Midbrain (tissue), 1 donor: ENCODE data around the gene MEF2D.
A peak's percentile ranks its signal among the peaks of the same experiment; 100 is the strongest.

Experiments used
- DNase-seq: peaks from one replicate; lab custom pipeline; 2025; lab: John Stamatoyannopoulos, UW

The MEF2D gene

DNA sequence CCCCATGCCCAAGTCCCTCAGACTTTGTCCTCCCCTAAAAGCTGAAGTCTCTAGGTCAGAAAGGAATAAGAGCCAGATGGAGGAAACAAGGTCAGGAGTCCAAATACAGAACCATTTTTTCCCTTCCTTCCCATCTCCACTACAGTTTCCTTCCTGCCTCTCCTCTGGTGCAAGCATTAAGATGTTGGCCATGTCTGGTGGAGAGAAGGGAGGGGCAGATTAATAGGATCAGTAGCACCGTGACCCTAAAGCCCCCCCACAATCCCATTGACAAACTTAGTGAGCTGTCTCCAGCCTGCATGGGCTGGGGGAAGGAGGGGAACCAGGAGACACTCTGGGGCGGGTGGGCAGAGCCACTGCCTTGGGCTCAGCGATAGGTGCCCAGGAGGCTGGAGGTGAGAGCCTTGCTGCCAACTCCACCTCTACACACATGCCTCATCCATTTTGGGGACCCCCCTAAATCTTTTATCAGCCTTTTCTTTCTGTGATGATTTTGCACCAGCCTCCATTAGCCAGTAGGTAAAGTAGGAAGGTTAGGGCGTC, 71.8 kb downstream of the MEF2D start:
- DNase-seq: no peak

GRCh38 chr1:156427957-156428356, 72.6 kb downstream of the MEF2D start:
- DNase-seq: no peak

DNA sequence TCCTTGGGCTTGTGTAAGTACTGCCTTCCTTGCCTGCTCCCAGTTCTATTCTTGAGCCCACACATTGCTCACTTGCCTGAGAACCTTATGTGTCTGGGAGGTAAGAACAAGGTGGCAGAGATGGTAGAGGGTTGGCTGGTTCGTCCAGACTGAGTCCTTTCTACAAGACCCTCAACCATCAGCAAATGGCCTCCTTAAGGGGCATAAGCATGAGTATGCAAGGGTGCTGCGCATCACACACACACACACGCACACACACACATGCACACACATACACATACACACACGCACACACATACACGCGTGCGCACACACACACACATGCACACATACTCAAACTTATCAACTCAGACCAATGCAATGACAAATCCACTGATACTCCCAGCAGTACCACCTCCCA, 74.6 kb downstream of the MEF2D start:
- DNase-seq: no peak

- DNase-seq: no peak
Observed at GRCh38 chr1:156424806-156425432, 75.7 kb downstream of the MEF2D start.

DNA sequence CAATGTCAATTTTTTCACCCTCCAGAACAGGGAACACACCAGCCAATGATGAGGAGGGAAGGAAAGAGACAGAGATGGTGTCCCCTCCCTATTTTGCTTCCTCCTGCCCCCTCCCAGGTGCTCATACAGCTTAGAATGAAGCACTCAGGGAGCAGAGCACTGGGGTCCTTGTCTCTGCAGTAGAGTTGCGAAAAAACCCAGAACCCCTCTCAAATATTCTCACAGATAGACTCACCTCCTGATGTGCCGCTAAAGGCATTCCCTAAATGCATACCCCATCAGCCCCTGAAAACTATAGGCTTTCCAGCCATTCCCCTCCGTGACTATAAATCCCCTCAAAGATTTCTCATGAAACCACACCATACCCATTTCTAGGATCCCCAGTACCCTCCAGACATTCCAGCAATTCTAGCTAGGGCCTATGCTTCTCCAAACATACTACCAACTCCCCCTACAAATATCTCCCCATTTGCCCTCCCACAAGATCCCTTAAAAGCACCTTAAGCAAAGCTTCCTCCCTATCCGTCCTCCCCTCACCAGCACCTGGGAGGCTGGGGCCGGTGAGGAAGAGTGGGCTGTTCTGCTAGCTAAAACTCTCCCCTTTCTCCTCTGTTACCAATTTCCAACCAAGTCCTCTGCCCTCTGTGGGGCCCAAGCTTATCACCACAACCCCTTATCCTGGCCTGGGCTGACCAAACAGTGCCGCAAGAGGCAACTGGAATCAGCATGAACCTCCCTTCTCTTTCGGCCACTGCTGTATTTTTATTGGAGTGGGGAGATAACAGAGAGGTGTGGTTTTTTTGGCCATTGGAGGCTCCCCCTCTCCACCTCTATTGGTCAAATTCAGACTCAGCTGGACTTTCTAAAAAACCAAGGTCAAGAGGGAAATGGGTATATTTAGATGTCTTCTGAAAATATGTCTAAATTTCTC, 76.9 kb downstream of the MEF2D start:
- no peak for DNase-seq

- DNase-seq: no peak
Observed at GRCh38 chr1:156422602-156423091, 77.9 kb downstream of the MEF2D start.

DNA sequence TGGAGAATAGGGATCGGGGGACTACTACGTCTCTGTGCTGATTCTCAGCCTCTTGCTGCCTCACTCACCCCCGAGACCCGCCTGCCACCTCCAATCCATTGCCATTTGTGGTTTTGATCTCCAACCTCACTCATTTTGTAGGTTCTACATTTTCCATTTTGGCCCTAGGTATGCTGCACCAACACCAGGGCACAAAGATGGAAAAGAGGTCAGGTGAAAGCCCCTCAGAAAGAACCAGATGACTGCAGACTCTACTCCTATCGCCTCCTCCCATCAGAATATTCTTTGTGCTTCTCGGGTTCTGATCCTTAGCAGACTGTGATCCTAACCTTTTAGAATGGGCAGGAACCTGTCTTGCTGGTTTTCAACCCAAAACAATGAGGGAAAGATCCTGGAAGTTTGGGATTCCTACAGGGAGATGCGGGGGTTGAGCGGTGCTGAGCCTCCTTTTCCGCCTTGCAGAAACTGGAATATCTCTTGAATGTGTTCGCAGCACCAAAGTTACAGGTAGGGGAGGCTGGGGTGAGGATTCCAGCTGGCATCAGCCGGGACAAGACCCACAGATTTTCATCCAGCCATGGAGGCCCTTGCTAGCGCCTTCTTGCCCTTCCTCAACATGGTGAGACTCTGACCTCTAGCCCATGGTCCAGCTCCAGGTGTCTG, 78.5 kb downstream of the MEF2D start:
- no peak for DNase-seq

GRCh38 chr1:156421062-156421938, 79.3 kb downstream of the MEF2D start:
- DNase-seq: peak; percentile 93

DNA sequence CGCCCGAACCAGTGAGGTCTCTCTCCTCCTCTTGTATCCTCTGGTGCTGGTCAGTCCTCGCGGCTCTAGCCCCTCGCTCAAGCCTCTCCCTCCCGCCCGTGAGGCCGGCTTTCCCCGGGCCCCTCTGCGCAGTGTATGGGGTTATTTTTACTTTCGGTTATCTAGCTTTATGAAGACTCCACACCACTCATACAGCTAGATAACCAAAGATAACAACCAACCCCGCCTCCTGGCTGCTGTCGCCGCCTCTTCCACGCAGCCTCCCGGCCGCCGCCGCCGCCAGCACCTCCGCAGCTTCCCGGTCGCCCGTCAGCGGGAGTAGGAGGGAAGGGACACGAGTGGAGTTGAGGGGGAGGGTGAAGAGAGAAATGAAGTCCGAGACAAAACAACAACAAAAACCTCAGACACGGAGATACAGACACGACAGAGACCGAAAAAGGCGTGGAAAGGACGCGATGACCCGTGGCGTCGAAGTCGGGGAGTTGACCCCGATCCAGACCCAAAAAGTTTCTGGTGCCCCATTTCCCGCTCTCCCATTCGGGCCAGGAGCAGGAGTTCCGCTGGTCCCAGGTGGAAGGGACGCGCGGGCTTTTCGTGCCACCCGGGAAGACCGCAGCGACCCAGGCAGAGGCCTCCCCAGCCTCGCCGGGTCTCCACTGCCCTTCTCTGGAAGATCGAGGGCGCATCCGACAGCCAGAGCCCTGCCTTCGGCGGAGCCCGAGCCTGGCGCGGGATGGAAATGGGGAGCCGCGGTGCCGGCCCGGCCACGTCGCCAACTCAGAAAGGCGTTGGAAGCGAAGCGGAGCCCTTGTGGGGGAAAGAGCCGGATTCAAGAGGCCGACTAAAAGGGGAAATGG, 80.1 kb downstream of the MEF2D start:
- no peak for DNase-seq

- DNase-seq: no peak
Observed at GRCh38 chr1:156419854-156420204, 80.7 kb downstream of the MEF2D start.

- DNase-seq: no peak
Observed at GRCh38 chr1:156418416-156419070, 82.0 kb downstream of the MEF2D start.

DNA sequence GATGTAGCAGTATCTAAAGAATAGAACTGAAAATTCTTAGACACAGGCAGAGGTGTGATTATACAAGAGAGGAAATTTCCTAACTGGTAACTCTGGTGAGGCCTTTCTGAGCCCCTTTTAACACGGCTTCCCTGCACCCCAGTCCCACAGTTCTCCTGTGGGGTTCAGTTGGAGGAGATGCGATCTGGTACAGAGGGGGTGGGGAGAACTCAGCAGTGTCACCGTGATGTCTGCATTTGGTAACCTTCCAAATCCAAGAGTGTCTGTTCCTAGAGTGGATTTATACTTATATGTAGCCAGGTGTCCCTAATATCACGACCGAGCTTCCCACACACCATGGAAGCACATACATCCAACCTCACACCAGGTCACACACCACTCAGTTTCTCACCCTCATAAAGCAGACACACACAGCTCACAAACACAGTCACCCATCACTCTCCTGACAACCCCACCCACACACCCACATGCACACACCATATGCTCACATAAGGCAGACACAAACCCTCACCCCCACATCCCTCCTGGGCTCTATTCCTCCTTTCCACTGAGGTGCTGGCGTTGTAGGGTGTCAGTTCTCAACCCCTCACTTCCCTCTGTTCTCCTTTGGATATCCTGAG, 83.1 kb downstream of the MEF2D start:
- DNase-seq: no peak

DNA sequence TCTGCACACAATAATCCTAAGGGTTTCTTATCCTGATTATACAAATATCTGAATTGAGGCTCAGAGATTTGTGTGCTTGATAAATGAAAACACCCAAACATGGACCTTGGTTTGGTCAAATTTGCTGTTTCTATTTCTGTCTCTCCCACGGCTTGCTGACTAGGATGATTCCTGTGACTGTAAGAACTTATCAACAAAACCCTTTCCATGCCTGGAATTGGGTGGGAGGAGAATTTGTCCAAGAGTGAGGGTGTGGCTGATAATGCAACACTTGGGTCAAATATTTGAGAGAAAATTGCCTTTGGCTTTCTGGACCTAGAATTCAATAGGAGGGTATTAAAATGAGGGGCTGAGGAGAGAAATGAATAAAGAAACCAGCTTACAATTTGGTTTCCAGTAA, 83.6 kb downstream of the MEF2D start:
- no peak for DNase-seq

DNA sequence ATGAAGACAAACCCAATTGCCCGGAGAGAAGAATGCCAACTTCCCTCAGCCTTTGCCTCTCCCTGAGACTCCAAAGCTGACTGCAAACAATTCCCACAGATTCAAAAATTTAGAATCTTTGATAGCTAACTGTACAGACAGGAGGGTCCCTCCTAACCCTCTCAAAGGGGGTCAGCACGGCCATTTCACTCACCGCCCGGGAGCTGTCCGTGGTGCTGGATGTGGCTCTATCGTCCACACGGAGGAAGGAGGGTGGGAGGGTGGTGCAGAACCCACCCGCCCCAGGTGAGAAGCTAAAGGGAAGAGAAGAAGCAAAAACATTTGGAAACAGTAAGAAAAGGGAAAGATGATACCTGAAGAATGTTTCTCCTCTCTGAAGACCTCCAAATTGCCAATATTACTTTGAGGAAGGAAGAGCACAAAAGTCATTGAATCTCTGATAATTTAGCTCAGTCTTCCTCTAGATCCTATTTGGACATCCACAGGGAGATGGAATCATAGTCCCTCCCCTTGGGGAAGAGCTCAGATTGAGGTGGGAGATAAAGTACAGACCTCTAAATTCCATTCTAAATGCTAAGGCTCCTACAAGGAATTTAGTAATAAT, 86.0 kb downstream of the MEF2D start:
- DNase-seq: peak; percentile 58
